GM10248 (cell line): ENCODE data around the gene GTF2IRD1.

Source experiments
- CTCF ChIA-PET: fragments of 300-600 bp; sonication (Branson Sonifier 250); formaldehyde crosslinking; extraction: SDS; loops from one replicate; lab custom pipeline; 2021; ENCODE audit warnings: antibody characterized with exemption; lab: Yijun Ruan, JAX
- POLR2A ChIA-PET: fragments of 350-650 bp; sonication (Branson Sonifier 250); formaldehyde crosslinking; extraction: SDS; loops from one replicate; lab custom pipeline; 2020; ENCODE audit warnings: antibody characterized with exemption; lab: Yijun Ruan, JAX
- DNase-seq: peaks from one replicate; pipeline ENCODE4 v3.0.0; 2012; ENCODE audit errors: extremely low spot score
- CTCF ChIP-seq: IDR thresholded peaks from 2 replicates; pipeline ENCODE4 v1.5.1; 2012; ENCODE audit warnings: mild to moderate bottlenecking, low read depth; ENCODE audit errors: extremely low read depth, missing control alignments, control extremely low read depth

The GTF2IRD1 gene

GRCh38 chr7:74514131-74514591 is 60.5 kb downstream of the GTF2IRD1 start:
- ChIA-PET POLR2A (no interaction called here), CTCF (interaction anchor here (1.5 kb wide), 1 partner anchor 9 kb away, joined by 5 read pairs; no protein-coding TSS in a partner anchor)
- no peak for DNase-seq
- TF ChIP-seq CTCF: no peak

GRCh38 chr7:74515276-74515675 is 61.6 kb downstream of the GTF2IRD1 start:
- DNase-seq: no peak
- POLR2A ChIA-PET: interaction anchor here (0.5 kb wide), 1 partner anchor 43 kb away, joined by 7 read pairs; no protein-coding TSS in a partner anchor
- CTCF ChIA-PET: no interaction called here
- TF ChIP-seq CTCF: no peak

GRCh38 chr7:74516214-74516613 is 62.5 kb downstream of the GTF2IRD1 start:
- no peak for DNase-seq
- ChIA-PET POLR2A (no interaction called here), CTCF (no interaction called here)
- TF ChIP-seq CTCF: no peak

GRCh38 chr7:74518041-74518440 is 64.3 kb downstream of the GTF2IRD1 start:
- no peak for DNase-seq
- TF ChIP-seq CTCF: no peak
- CTCF ChIA-PET: no interaction called here

GRCh38 chr7:74518654-74519053 is 64.9 kb downstream of the GTF2IRD1 start:
- ChIA-PET CTCF (no interaction called here), POLR2A (no interaction called here)

More at GRCh38 chr7:74518041-74518440, 64.3 kb downstream of the GTF2IRD1 start:
- POLR2A ChIA-PET: no interaction called here

GRCh38 chr7:74519395-74519794 is 65.7 kb downstream of the GTF2IRD1 start:
- CTCF ChIA-PET: no interaction called here
- TF ChIP-seq CTCF: no peak
- POLR2A ChIA-PET: no interaction called here
- no peak for DNase-seq

More at GRCh38 chr7:74518654-74519053, 64.9 kb downstream of the GTF2IRD1 start:
- no peak for TF ChIP-seq CTCF
- DNase-seq: no peak
